SK-N-SH (cell line): Measurements from ENCODE around the gene ERMARD. TPM values are rescaled to one million over a fixed set of nuclear protein-coding genes. Genes with fewer than 3 reads are reported as not detected.

Experiments used
- CTCF ChIA-PET: fragments of 300-600, 350-600 bp; formaldehyde crosslinking; extraction: SDS; loops from one replicate; lab custom pipeline; 2021; lab: Yijun Ruan, JAX
- POLR2A ChIA-PET: fragments of 350-600 bp; sonication (Branson Sonifier 250); formaldehyde crosslinking; extraction: SDS; loops from one replicate; lab custom pipeline; 2020; ENCODE audit warnings: antibody characterized with exemption, inconsistent platforms; lab: Yijun Ruan, JAX
- DNase-seq: peaks from one replicate; pipeline ENCODE4 v3.0.0; 2012
- H2AFZ ChIP-seq: fragments of 200-600 bp; sonication (generic); 2 replicates; pipeline ENCODE4 v1.8.1; 2016; ENCODE audit warnings: antibody characterized with exemption, mild to moderate bottlenecking, low read depth
- H3F3A ChIP-seq: fragments of 200-600 bp; sonication (generic); replicated peaks from 2 replicates; pipeline ENCODE3; 2016; ENCODE audit warnings: antibody characterized with exemption, mild to moderate bottlenecking; ENCODE audit not compliant: insufficient read depth
- H3K27ac ChIP-seq, 2 experiments: fragments of 200-500 bp in 1 of 2; fragments of 200-600 bp in 1 of 2; sonication (Bioruptor generic) in 1 of 2; sonication (generic), shearing (Covaris generic) in 1 of 2; 2 replicates each; pipeline versions ENCODE4 v1.5.1 to v1.6.1; 2014 to 2016; ENCODE audit warnings: low read depth in 2 of 2, inconsistent platforms in 1 of 2, low read length in 1 of 2, mild to moderate bottlenecking in 1 of 2, mixed read lengths in 1 of 2
- H3K27me3 ChIP-seq: fragments of 200-600 bp; sonication (generic), shearing (Covaris generic); 2 replicates; pipeline ENCODE4 v1.6.1; 2016; ENCODE audit warnings: mixed run types; ENCODE audit not compliant: insufficient read depth
- H3K36me3 ChIP-seq, 2 experiments: fragments of 200-500 bp in 1 of 2; fragments of 200-600 bp in 1 of 2; sonication (Bioruptor generic) in 1 of 2; sonication (generic) in 1 of 2; replicated peaks in 1 of 2; 2 replicates each; pipeline versions ENCODE3 to v1.5.1; 2014 to 2016; ENCODE audit warnings: low read length in 1 of 2, mild to moderate bottlenecking in 1 of 2; ENCODE audit not compliant: insufficient read depth in 2 of 2, control insufficient read depth in 1 of 2
- H3K4me1 ChIP-seq, 2 experiments: fragments of 200-500 bp in 1 of 2; fragments of 200-600 bp in 1 of 2; sonication (Bioruptor generic) in 1 of 2; sonication (generic), shearing (Covaris generic) in 1 of 2; 2 replicates each; pipeline versions ENCODE4 v1.5.1 to v1.6.1; 2014 to 2016; ENCODE audit warnings: low read depth in 1 of 2, low read length in 1 of 2, mixed run types in 1 of 2; ENCODE audit not compliant: insufficient read depth in 2 of 2, control insufficient read depth in 1 of 2
- H3K4me2 ChIP-seq: fragments of 200-600 bp; sonication (generic), shearing (Covaris generic); 2 replicates; pipeline ENCODE4 v1.6.1; 2017; ENCODE audit warnings: mixed run types
- H3K4me3 ChIP-seq, 2 experiments: fragments of 200-500 bp in 1 of 2; fragments of 200-600 bp in 1 of 2; sonication (Bioruptor generic) in 1 of 2; sonication (generic), shearing (Covaris generic) in 1 of 2; 2 replicates each; pipeline versions ENCODE4 v1.5.1 to v1.8.1; 2014 to 2016; ENCODE audit warnings: low read depth in 2 of 2, inconsistent platforms in 1 of 2, low read length in 1 of 2, mild to moderate bottlenecking in 1 of 2, mixed read lengths in 1 of 2, moderate library complexity in 1 of 2
- H3K79me2 ChIP-seq: fragments of 200-600 bp; sonication (generic); 2 replicates; pipeline ENCODE4 v1.8.1; 2017; ENCODE audit warnings: mild to moderate bottlenecking; ENCODE audit not compliant: insufficient read depth
- H3K9ac ChIP-seq: fragments of 200-600 bp; sonication (generic); 2 replicates; pipeline ENCODE4 v1.6.1; 2017; ENCODE audit warnings: mixed run types
- H3K9me2 ChIP-seq: fragments of 200-600 bp; sonication (generic); 2 replicates; pipeline ENCODE4 v1.6.1; 2017; ENCODE audit warnings: mixed run types
- H3K9me3 ChIP-seq: fragments of 200-600 bp; sonication (generic); 2 replicates; pipeline ENCODE4 v1.6.1; 2017; ENCODE audit warnings: mixed run types, mild to moderate bottlenecking, moderate library complexity
- H4K20me1 ChIP-seq: fragments of 200-600 bp; sonication (generic); 2 replicates; pipeline ENCODE4 v1.6.1; 2017; ENCODE audit warnings: mild to moderate bottlenecking, mixed run types; ENCODE audit not compliant: insufficient read depth
- CHD2 ChIP-seq: fragments of 150-350 bp; IDR thresholded peaks from 2 replicates; pipeline ENCODE4 v1.6.1; 2018; ENCODE audit warnings: low read length; ENCODE audit not compliant: partially characterized antibody
- EZH2phosphoT487 ChIP-seq: fragments of 200-600 bp; sonication (generic); IDR thresholded peaks from 2 replicates; pipeline ENCODE4 v1.6.1; 2017; ENCODE audit warnings: low read depth, mixed run types, mild to moderate bottlenecking, antibody characterized with exemption, moderate library complexity, borderline replicate concordance
- FOSL2 ChIP-seq: IDR thresholded peaks from 2 replicates; pipeline ENCODE4 v1.4.0; 2012; ENCODE audit warnings: low read depth, mild to moderate bottlenecking, moderate library complexity, borderline replicate concordance
- FOXJ3 ChIP-seq: sonication (generic); formaldehyde crosslinking; IDR thresholded peaks from 2 replicates; pipeline ENCODE4 v1.5.1; 2020; ENCODE audit warnings: mild to moderate bottlenecking, missing genetic modification reagents
- GATA2 ChIP-seq: sonication (generic); formaldehyde crosslinking; IDR thresholded peaks from 2 replicates; pipeline ENCODE4 v1.5.0; 2020; ENCODE audit warnings: mild to moderate bottlenecking, missing genetic modification reagents
- MXI1 ChIP-seq: IDR thresholded peaks from 2 replicates; pipeline ENCODE4 v1.6.1; 2012; ENCODE audit warnings: mild to moderate bottlenecking, low read depth, low read length, improper control_type of control experiment
- RAD21 ChIP-seq: IDR thresholded peaks from 2 replicates; pipeline ENCODE4 v1.6.1; 2012; ENCODE audit warnings: mild to moderate bottlenecking, low read length
- RXRA ChIP-seq: IDR thresholded peaks from 2 replicates; pipeline ENCODE4 v1.4.0; 2012; ENCODE audit warnings: low read depth, mild to moderate bottlenecking, borderline replicate concordance
- SIN3A ChIP-seq: IDR thresholded peaks from 2 replicates; pipeline ENCODE4 v1.6.1; 2012; ENCODE audit warnings: low read depth, mild to moderate bottlenecking, low read length, moderate library complexity, borderline replicate concordance
- TAF1 ChIP-seq: IDR thresholded peaks from 2 replicates; pipeline ENCODE4 v1.6.1; 2012; ENCODE audit warnings: low read depth, mild to moderate bottlenecking, low read length, moderate library complexity, borderline replicate concordance
- YY1 ChIP-seq: IDR thresholded peaks from 2 replicates; pipeline ENCODE4 v1.4.0; 2012; ENCODE audit warnings: low read depth, mild to moderate bottlenecking
- WGBS: methylation state at CpG from one replicate; pipeline ENCODE4 v1.1.6; 2017; ENCODE audit warnings: low lambda C conversion rate; 5-methylcytosine and 5-hydroxymethylcytosine counted together
- polyA plus RNA-seq, 3 experiments: library from polyadenylated mRNA; depleted of rRNA; stranded (reverse); fragments of >200 nt; gene quantifications; 2 replicates each; pipeline ENCODE4 v1.2.3, GENCODE V29; 2012
- TF ChIP-seq, protein P1 (sequence below): fragments of 150-350 bp; IDR thresholded peaks from 2 replicates; pipeline ENCODE4 v1.6.1; 2017; ENCODE audit warnings: antibody characterized with exemption, low read length, low read depth, borderline replicate concordance
- TF ChIP-seq, protein P2 (sequence below): fragments of 200-600 bp; sonication (generic); IDR thresholded peaks from 2 replicates; pipeline ENCODE4 v1.6.1; 2017; ENCODE audit warnings: antibody characterized with exemption, mild to moderate bottlenecking, moderate library complexity
- TF ChIP-seq, protein P3 (sequence below): IDR thresholded peaks from 2 replicates; pipeline ENCODE4; 2012
- TF ChIP-seq, protein P4 (sequence below): fragments of 150-350 bp; IDR thresholded peaks from 2 replicates; pipeline ENCODE4 v1.6.1; 2016; ENCODE audit warnings: mild to moderate bottlenecking, low read depth, low read length

ERMARD gene
- polyA plus RNA-seq, 1 of the 3 experiments (the other 2 are of a cell fraction): 43.2 TPM

DNA sequence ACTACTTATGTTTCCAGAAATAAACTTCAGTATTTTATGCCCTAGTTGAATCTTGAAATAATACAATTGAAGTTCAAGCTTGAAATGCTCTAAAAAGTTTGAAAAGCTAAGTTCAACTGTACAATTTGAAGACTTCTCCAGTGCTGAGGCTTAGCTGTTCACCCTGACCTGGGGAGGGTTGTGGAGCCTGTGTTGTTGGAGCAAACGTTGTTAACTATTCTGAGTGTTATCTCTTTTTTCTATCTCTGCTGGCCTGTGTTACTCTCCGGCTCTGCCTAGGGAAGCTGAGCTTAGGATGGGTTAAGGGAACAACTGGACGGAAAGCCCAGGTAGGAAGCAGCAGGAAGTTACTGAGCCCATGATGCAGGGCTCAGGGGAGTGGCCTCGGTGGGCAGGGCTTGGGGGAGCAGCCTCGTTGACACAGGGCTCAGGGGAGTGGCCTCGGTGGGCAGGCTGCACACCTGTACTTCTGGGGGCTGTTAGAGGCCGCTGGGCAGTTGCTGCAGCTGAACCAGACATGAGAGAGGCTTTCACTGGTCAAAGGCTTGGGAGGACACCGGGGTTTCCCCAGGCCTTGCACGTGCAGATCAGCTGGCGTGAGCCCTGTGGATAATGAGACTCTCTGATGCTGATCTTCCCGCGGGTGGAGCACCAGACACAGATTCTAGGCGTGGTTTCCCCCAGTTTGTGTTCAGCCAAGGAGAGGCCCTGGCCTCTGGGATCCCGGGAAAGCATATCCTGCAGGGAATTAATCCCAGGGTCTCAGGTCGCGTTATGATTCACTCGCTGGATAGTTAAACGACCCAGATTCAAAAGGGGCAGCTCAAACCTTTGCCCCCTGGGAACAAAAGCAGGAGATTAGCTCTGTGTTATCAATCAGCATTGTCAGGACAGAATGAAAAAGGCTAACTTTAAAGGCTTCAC, 58.9 kb downstream of the ERMARD start:
- Histone ChIP-seq H3F3A (no peaks in the 10 kb centered on the region), H3K27me3 (no peaks in the 10 kb centered on the region)
- CTCF ChIA-PET: interaction anchor here (1.4 to 3.4 kb wide), 6 partner anchors 10 to 707 kb away, joined by 3 to 11 read pairs (median 6); no protein-coding TSS in a partner anchor

DNA sequence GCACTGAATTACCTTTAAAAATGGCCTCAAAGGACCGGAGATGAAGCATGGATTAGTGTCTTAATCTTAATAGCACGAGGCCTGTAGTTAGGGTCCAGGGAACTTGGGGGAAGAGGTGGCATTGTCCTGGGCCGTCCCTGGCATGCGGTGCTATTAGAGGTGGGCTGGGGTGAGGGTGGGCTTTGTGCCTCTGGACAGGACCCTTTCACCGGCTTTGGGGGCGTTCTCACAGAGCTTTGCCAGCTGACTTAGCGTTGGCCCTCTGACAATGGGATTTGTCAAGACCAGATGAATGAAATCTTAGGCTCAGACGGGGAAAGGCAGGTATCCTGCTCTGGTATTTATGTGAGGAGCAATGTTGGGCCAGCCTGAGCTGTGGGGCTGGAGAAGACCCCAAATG, 59.6 kb downstream of the ERMARD start:
- Histone ChIP-seq H3K4me1 (peaks cover 0 to 10% of the 10 kb centered on the region in 2 experiments; a peak in 1 of 4 replicates), H3K79me2 (no peaks in the 10 kb centered on the region), H3K4me3 (no peak overlapping the region), H3F3A (no peaks in the 10 kb centered on the region), H2AFZ (no peak overlapping the region), H3K36me3 (no peaks in the 10 kb centered on the region), H3K4me2 (no peak overlapping the region), H3K27me3 (no peaks in the 10 kb centered on the region), H3K9ac (no peak overlapping the region), H3K9me2 (no peaks in the 10 kb centered on the region), H3K9me3 (no peaks in the 10 kb centered on the region), H4K20me1 (no peaks in the 10 kb centered on the region), H3K27ac (no peak overlapping the region)
- no peak for DNase-seq
- ChIA-PET POLR2A (no interaction called here), CTCF (interaction anchor here (1.4 to 3.4 kb wide), 6 partner anchors 11 to 706 kb away, joined by 3 to 11 read pairs (median 6); no protein-coding TSS in a partner anchor)
- WGBS: 77% methylated on average over 3 of the region's 8 CpGs
- TF ChIP-seq SIN3A (no peak), FOXJ3 (CRISPR knock-in tag) (no peak), FOSL2 (no peak), MXI1 (no peak), GATA2 (CRISPR knock-in tag) (no peak), RAD21 (no peak), EZH2phosphoT487 (no peak), TAF1 (no peak), RXRA (no peak), CHD2 (no peak)
- TF ChIP-seq, protein P1, sequence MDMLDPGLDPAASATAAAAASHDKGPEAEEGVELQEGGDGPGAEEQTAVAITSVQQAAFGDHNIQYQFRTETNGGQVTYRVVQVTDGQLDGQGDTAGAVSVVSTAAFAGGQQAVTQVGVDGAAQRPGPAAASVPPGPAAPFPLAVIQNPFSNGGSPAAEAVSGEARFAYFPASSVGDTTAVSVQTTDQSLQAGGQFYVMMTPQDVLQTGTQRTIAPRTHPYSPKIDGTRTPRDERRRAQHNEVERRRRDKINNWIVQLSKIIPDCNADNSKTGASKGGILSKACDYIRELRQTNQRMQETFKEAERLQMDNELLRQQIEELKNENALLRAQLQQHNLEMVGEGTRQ: no peak
- TF ChIP-seq, protein P2, sequence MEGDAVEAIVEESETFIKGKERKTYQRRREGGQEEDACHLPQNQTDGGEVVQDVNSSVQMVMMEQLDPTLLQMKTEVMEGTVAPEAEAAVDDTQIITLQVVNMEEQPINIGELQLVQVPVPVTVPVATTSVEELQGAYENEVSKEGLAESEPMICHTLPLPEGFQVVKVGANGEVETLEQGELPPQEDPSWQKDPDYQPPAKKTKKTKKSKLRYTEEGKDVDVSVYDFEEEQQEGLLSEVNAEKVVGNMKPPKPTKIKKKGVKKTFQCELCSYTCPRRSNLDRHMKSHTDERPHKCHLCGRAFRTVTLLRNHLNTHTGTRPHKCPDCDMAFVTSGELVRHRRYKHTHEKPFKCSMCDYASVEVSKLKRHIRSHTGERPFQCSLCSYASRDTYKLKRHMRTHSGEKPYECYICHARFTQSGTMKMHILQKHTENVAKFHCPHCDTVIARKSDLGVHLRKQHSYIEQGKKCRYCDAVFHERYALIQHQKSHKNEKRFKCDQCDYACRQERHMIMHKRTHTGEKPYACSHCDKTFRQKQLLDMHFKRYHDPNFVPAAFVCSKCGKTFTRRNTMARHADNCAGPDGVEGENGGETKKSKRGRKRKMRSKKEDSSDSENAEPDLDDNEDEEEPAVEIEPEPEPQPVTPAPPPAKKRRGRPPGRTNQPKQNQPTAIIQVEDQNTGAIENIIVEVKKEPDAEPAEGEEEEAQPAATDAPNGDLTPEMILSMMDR: no peak
- TF ChIP-seq, protein P3, sequence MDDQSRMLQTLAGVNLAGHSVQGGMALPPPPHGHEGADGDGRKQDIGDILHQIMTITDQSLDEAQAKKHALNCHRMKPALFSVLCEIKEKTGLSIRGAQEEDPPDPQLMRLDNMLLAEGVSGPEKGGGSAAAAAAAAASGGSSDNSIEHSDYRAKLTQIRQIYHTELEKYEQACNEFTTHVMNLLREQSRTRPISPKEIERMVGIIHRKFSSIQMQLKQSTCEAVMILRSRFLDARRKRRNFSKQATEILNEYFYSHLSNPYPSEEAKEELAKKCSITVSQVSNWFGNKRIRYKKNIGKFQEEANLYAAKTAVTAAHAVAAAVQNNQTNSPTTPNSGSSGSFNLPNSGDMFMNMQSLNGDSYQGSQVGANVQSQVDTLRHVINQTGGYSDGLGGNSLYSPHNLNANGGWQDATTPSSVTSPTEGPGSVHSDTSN: no peak
- TF ChIP-seq, protein P4, sequence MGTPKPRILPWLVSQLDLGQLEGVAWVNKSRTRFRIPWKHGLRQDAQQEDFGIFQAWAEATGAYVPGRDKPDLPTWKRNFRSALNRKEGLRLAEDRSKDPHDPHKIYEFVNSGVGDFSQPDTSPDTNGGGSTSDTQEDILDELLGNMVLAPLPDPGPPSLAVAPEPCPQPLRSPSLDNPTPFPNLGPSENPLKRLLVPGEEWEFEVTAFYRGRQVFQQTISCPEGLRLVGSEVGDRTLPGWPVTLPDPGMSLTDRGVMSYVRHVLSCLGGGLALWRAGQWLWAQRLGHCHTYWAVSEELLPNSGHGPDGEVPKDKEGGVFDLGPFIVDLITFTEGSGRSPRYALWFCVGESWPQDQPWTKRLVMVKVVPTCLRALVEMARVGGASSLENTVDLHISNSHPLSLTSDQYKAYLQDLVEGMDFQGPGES: no peak

More for the DNA sequence above, 58.9 kb downstream of the ERMARD start:
- no peak overlapping the region for H3K9ac ChIP-seq
- WGBS: 43% methylated on average over 10 of the region's 18 CpGs
- no peak overlapping the region for H3K27ac ChIP-seq
- H3K36me3 ChIP-seq: no peaks in the 10 kb centered on the region
- no peaks in the 10 kb centered on the region for H3K9me3 ChIP-seq
- no peak overlapping the region for H2AFZ ChIP-seq
- no peaks in the 10 kb centered on the region for H4K20me1 ChIP-seq
- peaks cover 0 to 10% of the 10 kb centered on the region in 2 experiments; a peak in 1 of 4 replicates for H3K4me1 ChIP-seq
- H3K4me2 ChIP-seq: no peak overlapping the region
- H3K9me2 ChIP-seq: no peaks in the 10 kb centered on the region
- H3K79me2 ChIP-seq: no peaks in the 10 kb centered on the region
- TF ChIP-seq GATA2 (CRISPR knock-in tag) (peak; percentile 55; the same call in 1 of the 2 replicates), CHD2 (no peak), YY1 (no peak)
- TF ChIP-seq, all 33 proteins: peak for 1
- H3K4me3 ChIP-seq: no peak overlapping the region
- peak; percentile 65 for DNase-seq
- POLR2A ChIA-PET: no interaction called here
